Endometrial microvascular endothelial cells (primary cell): ENCODE measurements around the gene ZNF444. TPM values are rescaled to one million over a fixed set of nuclear protein-coding genes. Genes with fewer than 3 reads are reported as not detected.
"Not testable (repeated sequence)": the region's sequence is repeated elsewhere in the genome, so short reads cannot be mapped to it uniquely, and the experiment has no call there.

Experiments used
- in situ Hi-C: cut with HindIII; loops from 2 replicates; pipeline ENCODE4 v1.10.0; 2017; ENCODE audit warnings: low sequenced_read_pairs, low pct_unique_long_range_greater_than_20kb; ENCODE audit errors: inconsistent ontology term
- total RNA-seq: library from RNA; depleted of rRNA; stranded (reverse); fragments of >200 nt; gene quantifications from one replicate; pipeline ENCODE4 v1.2.3, GENCODE V29; 2015; ENCODE audit errors: inconsistent ontology term

The ZNF444 gene
- total RNA-seq, 1 donor from 2014 or later, result 17.7 TPM

- in situ Hi-C loops, result not testable (repeated sequence)
These were observed 68.9 kb downstream of the ZNF444 start for GRCh38 chr19:56210036-56210435.

Other genes starting within 250 kb of the ZNF444 start
- not detected for gene NLRP13, start 209.0 kb upstream of the ZNF444 start, total RNA-seq
- not detected for gene NLRP8, start 193.5 kb upstream of the ZNF444 start, total RNA-seq
- not detected for gene NLRP5, start 154.5 kb upstream of the ZNF444 start, total RNA-seq
- gene ZNF787, start 20.0 kb upstream of the ZNF444 start, total RNA-seq, result 15.5 TPM
- gene GALP, start 34.7 kb downstream of the ZNF444 start, total RNA-seq, result not detected
- gene ZSCAN5B, start 56.5 kb downstream of the ZNF444 start, total RNA-seq, result not detected
- not detected for gene ZSCAN5C, start 61.0 kb downstream of the ZNF444 start, total RNA-seq
- gene EDDM13, start 131.5 kb downstream of the ZNF444 start, total RNA-seq, result not detected
- gene ZSCAN5A, start 173.6 kb downstream of the ZNF444 start, total RNA-seq, result 10.4 TPM